Mesodermal cell (in vitro differentiated cells): Measurements from ENCODE around the gene MBOAT1.
"Not testable (repeated sequence)": the region's sequence is repeated elsewhere in the genome, so short reads cannot be mapped to it uniquely, and the experiment has no call there.

Experiments used
- H3K27ac ChIP-seq: 2 replicates; pipeline ENCODE4 v1.7.0; 2013; ENCODE audit warnings: mild to moderate bottlenecking, low read depth, low read length, moderate library complexity; ENCODE audit not compliant: severe bottlenecking
- H3K36me3 ChIP-seq: 2 replicates; pipeline ENCODE4 v1.7.1; 2013; ENCODE audit warnings: mild to moderate bottlenecking, low read length, moderate library complexity; ENCODE audit not compliant: control insufficient read depth, insufficient read depth
- H3K4me1 ChIP-seq: one replicate; pipeline ENCODE4 v1.7.1; 2013; ENCODE audit warnings: mild to moderate bottlenecking, low read length; ENCODE audit not compliant: insufficient read depth, control insufficient read depth, poor library complexity, severe bottlenecking
- H3K4me3 ChIP-seq: 2 replicates; pipeline ENCODE4 v1.7.0; 2013; ENCODE audit warnings: low read length, control low read depth, mild to moderate bottlenecking; ENCODE audit not compliant: insufficient read depth, poor library complexity, severe bottlenecking; ENCODE audit errors: extremely low read depth
- H3K9me3 ChIP-seq: 2 replicates; pipeline ENCODE4 v1.7.1; 2013; ENCODE audit warnings: mild to moderate bottlenecking, low read length, moderate library complexity; ENCODE audit not compliant: control insufficient read depth
- WGBS, 2 experiments: methylation state at CpG; one replicate each; pipeline ENCODE4 v1.1.5; 2013; ENCODE audit warnings: missing lambda C conversion rate in 2 of 2; ENCODE audit not compliant: insufficient coverage in 2 of 2; 5-methylcytosine and 5-hydroxymethylcytosine counted together

Gene MBOAT1

DNA sequence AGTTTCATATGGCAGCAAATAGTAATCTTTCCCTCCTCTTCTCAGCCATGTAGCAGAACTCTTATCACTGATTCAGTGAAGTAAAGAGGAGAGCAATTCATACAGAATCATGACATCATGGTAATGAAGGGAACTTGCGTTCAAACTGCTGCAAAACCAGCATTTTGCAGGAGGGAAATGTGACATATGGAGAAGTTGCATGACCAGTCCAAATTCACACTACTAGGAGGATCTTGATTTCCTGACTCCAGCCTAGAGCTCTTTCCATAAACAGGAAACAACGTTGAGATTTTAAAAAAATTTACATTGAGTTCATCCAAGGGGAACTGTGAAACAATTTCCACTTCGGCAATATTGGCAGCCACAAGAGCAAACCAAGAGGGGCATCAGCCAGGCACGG lies 63.8 kb downstream of the MBOAT1 start:
- WGBS, 2 experiments, result 85 to 97% methylated on average over 3 of the region's 4 CpGs
- Histone ChIP-seq H3K36me3 (no peaks in the 10 kb centered on the region), H3K27ac (no peak overlapping the region), H3K4me1 (no peaks in the 10 kb centered on the region), H3K4me3 (no peak overlapping the region), H3K9me3 (no peaks in the 10 kb centered on the region)

DNA sequence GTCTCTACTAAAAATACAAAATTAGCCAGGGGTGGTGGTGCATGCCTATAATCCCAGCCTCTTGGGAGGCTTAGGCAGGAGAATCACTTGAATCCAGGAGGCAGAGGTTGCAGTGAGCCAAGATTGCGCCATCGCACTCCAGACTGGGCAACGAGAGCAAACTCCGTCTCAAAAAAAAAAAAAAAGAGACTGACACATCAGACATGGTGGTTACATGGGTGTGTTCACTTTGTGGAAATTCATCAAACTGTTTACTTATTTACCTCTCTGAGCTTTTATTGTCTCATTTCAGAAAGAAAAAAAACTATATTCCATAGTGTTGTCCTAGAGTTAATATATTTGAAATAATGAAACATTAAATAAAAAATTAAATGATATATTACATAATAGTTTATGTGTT lies 64.8 kb downstream of the MBOAT1 start:
- no peak overlapping the region for H3K4me3 ChIP-seq
- no peak overlapping the region for H3K27ac ChIP-seq
- 100% methylated on average over 4 of the region's 4 CpGs; no CpG with 5 or more reads in 1 of the 2 experiments for WGBS, 2 experiments
- H3K36me3 ChIP-seq, result no peaks in the 10 kb centered on the region
- no peaks in the 10 kb centered on the region for H3K9me3 ChIP-seq
- no peaks in the 10 kb centered on the region for H3K4me1 ChIP-seq

DNA sequence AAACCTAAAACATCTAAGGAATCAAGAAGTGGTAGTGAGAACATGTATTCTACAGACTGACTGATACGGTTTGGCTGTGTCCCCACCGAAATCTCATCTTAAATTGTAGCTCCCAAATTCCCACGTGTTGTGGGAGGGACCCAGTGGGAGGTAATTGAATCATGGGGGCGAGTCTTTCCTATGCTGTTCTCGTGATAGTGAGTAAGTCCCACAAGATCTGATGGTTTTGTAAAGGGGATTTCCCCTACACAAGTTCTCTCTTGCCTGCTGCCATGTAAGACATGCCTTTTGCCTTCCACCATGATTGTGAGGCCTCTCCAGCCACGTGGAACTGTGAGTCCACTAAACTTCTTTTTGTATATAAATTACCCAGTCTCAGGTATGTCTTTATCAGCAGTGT lies 65.4 kb downstream of the MBOAT1 start:
- not testable (repeated sequence) for H3K4me3 ChIP-seq, H3K36me3 ChIP-seq, H3K27ac ChIP-seq, H3K4me1 ChIP-seq, H3K9me3 ChIP-seq
- WGBS, 2 experiments, result 80% methylated on average over 4 of the region's 6 CpGs; no CpG with 5 or more reads in 1 of the 2 experiments

DNA sequence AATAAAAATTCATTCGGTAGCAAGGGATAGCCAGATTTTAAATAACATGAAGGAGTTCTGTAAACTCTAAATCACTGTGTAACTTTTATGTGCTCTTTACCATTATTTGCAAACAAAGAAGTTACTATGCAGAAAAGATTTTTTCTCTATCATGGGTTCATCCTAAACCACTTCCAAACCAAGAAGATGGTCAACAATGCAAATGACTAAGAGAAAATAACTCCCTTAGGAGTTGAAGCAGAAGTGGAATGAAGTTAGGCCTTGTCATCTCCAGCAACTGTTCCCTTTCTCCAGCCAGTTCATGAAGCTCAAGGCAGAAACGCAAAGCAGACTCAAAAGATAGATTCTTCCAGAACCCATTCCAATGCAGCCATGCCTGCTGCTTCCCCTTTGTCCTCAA lies 66.0 kb downstream of the MBOAT1 start:
- Histone ChIP-seq H3K4me3 (no peak overlapping the region), H3K36me3 (no peaks in the 10 kb centered on the region), H3K4me1 (no peaks in the 10 kb centered on the region), H3K9me3 (no peaks in the 10 kb centered on the region), H3K27ac (no peak overlapping the region)
- WGBS, 2 experiments, result 89 to 100% methylated on average over 1 of the region's 2 CpGs

DNA sequence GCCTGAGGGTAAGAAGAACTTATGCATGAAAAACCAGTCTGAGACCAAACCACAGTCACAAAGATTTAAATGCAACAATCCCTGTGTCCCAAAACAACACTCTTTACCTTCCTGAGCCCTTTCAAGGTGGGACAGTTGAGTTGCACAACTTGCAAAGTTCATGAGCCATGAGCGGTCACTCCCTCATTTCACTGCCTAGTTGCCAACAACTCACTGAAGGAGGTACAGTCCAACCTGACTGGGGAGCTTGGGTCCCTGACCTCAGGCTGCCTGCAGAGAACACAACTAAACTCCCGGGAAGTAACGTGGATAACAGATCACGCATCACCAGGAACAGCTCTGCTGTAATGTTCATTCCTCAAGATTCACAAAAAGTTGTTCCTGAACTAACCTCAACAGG lies 69.4 kb downstream of the MBOAT1 start:
- 94 to 96% methylated on average over 3 to 4 of the region's 4 CpGs for WGBS, 2 experiments
- Histone ChIP-seq H3K4me1 (no peaks in the 10 kb centered on the region), H3K4me3 (no peak overlapping the region), H3K27ac (no peak overlapping the region), H3K36me3 (no peaks in the 10 kb centered on the region), H3K9me3 (no peaks in the 10 kb centered on the region)

DNA sequence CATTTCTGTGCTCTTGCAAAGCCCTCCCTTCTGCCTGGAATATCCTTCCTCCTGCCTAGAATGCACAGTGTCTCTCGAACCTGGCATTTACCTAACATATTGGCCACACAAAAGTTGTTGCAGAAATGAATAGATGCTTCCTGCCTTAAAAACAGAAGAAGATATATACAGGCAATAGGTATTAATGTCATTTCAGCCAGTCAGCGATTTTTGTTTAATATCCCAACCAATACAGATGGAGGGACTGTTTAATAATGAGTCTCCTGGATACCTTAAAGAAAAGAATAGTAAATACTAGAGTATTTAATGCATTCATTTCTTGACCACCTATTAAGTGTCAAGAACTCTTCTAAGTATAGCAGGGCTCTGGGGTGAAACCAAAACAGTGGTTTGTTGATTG lies 70.3 kb downstream of the MBOAT1 start:
- WGBS, 2 experiments, result no CpG with 5 or more reads among the region's 2 CpGs
- no peak overlapping the region for H3K4me3 ChIP-seq
- H3K27ac ChIP-seq, result no peak overlapping the region
- no peaks in the 10 kb centered on the region for H3K9me3 ChIP-seq
- no peaks in the 10 kb centered on the region for H3K4me1 ChIP-seq
- H3K36me3 ChIP-seq, result no peaks in the 10 kb centered on the region

DNA sequence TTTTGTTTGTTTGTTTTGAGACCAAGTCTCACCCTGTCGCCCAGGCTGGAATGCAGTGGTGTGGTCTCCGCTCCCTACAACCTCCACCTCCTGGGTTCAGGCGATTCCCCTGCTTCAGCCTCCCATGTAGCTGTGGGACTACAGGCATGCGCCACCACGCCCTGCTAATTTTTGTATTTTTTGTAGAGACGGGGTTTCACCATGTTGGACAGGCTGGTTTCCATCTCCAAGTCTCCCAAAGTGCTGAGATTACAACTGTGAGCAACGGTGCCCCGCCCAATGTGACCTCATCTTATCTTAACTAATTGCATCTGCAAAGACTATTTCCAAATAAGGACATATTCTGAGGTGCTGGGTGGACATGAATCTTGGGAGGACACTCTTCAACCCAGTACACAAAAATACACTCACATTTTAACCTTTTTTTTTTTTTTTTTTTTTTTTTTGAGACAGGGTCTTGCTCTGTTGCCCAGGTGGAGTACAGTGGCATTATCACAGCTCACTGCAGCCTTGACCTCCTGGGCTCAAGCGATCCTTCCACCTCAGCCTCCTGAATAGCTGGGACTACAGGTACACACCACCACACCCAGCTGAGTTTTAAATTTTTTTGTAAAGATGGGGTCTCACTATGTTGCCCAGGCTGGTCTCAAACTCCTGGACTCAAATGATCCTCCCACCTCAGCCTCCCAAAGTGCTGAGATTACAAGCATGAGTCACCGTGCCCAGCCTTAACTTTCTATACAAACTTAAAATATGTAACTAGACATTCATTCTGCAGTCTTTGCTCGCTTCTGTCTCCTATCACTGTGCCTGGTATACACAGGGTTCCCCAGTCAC lies 72.9 kb downstream of the MBOAT1 start:
- not testable (repeated sequence) for H3K9me3 ChIP-seq, H3K4me3 ChIP-seq, H3K27ac ChIP-seq, H3K36me3 ChIP-seq, H3K4me1 ChIP-seq
- 91 to 98% methylated on average over 6 to 7 of the region's 11 CpGs for WGBS, 2 experiments

DNA sequence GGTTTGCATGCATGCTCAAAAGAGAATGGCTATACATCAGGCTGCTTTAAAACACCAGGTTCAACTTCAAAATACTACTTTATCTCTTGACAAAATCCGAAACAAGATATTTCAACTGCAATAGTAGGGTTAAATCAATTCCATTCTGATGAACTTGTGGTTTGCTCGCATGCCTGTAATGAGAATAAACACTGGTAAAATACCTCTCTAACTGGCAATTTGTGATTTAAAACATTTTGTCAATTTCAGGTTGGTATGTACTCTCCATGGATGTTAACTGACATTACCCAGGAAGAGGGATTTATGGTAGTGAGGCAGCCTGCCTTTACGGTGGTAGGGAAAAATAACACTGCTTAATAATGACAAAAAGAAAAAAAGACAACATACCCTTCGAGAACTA lies 74.4 kb downstream of the MBOAT1 start:
- 100% methylated on average over 1 of the region's 4 CpGs for WGBS, 2 experiments
- no peaks in the 10 kb centered on the region for H3K4me1 ChIP-seq
- H3K27ac ChIP-seq, result no peak overlapping the region
- H3K36me3 ChIP-seq, result no peaks in the 10 kb centered on the region
- no peak overlapping the region for H3K4me3 ChIP-seq
- H3K9me3 ChIP-seq, result no peaks in the 10 kb centered on the region

DNA sequence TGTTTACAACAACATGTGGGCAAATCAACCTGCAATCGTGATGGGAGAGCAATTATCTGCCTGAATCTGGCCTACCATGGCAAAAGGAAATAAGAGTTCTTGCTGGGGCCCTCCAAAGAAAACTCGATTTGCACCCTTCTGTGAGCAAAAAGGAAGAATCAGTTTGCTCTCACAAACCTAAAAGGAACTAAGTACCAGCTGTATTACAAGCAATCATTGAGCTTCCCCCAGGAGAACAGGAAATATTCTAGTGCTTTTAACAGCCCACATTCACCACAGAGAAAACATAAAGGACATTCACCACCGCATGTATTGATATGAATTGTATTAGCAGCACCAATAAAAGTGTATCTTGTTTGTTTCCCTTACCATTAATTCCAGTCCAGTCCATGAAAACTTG lies 75.0 kb downstream of the MBOAT1 start:
- H3K36me3 ChIP-seq, result no peaks in the 10 kb centered on the region
- no peaks in the 10 kb centered on the region for H3K4me1 ChIP-seq
- WGBS, 2 experiments, result 52 to 66% methylated on average over 2 of the region's 3 CpGs
- no peaks in the 10 kb centered on the region for H3K9me3 ChIP-seq
- H3K4me3 ChIP-seq, result no peak overlapping the region
- no peak overlapping the region for H3K27ac ChIP-seq

DNA sequence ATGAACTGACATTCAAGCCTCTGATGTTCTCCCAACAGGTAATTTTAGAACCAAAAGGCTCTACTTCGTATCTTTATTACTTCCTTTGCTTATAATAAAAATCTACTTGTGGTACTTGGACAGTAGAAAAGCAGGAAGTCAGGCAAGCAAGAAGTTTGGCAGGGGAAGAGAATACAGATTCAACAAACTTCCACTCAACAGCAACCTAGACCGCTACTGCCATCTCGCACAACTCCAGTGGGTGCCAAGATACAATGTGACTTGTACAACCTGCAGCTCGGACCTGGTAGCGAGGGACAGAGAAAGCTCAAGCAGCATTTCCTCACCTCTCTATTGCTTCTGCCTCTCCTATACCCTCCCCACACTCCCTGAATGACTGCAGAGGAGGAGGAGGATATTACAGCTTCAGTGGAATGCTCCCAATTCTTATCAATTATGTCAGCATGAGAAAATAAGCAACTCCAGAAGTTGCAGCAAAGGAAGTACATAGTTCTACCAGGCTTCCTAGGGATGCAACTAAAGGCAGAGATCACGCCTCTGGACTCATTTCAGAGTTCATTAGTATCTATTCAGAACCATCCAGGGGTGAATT lies 76.5 kb downstream of the MBOAT1 start:
- no peaks in the 10 kb centered on the region for H3K9me3 ChIP-seq
- WGBS, 2 experiments, result no CpG with 5 or more reads among the region's 6 CpGs
- H3K36me3 ChIP-seq, result no peaks in the 10 kb centered on the region
- no peak overlapping the region for H3K27ac ChIP-seq
- H3K4me3 ChIP-seq, result no peak overlapping the region
- no peaks in the 10 kb centered on the region for H3K4me1 ChIP-seq

DNA sequence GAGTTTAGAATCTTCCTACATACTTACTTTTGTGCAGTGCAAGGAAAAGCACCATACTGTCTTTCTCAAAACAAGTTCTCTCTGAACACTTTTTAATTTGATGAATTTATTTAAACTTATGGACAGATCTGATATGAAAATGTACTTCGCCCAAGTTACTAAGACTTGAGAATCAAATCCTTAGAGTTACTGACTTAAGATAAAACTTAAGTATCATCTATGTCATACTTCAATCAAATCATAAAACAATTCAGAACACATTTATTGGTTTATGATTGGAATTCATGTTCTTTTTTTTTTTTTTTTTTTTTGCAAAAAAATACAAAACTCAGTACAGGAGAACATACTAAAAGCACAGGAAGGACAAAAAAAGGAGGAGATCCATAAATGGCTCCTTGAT lies 77.7 kb downstream of the MBOAT1 start:
- no CpG with 5 or more reads among the region's 1 CpG for WGBS, 2 experiments

More for the DNA sequence above, 77.7 kb downstream of the MBOAT1 start:
- Histone ChIP-seq H3K27ac (no peak overlapping the region), H3K36me3 (no peaks in the 10 kb centered on the region), H3K4me1 (peaks cover 1% of the 10 kb centered on the region), H3K9me3 (no peaks in the 10 kb centered on the region), H3K4me3 (no peak overlapping the region)
